GM10266 (cell line): ENCODE data around the gene GABRG3.

ENCODE experiments used
- DNase-seq: peaks from one replicate; pipeline ENCODE4 v3.0.0; 2012; ENCODE audit errors: extremely low spot score
- TF ChIP-seq, protein P1 (sequence below): IDR thresholded peaks from 2 replicates; pipeline ENCODE4 v1.5.1; 2012; ENCODE audit warnings: mild to moderate bottlenecking, low read depth; ENCODE audit not compliant: control insufficient read depth, insufficient read depth; ENCODE audit errors: missing control alignments

The GABRG3 gene

DNA sequence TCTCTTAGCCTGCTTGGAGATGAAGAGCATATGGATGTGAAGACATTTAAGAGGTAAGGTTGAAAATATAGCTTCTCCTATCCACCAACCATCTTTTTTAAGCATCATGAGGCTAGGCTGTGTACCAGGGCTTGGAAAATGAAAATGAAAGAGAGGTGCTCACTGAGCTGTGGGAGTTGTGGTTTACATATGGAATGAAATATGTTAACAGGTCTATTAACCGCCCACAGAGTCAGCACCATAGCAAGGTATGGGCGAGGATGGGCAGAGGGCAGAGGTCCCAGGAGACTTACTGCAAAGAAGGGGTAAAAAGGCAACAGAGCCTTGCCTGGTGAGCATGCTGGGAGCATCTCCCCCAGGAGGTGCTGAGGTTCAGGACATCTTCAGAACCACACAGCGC is 273.1 kb downstream of the GABRG3 start:
- TF ChIP-seq, protein P1, sequence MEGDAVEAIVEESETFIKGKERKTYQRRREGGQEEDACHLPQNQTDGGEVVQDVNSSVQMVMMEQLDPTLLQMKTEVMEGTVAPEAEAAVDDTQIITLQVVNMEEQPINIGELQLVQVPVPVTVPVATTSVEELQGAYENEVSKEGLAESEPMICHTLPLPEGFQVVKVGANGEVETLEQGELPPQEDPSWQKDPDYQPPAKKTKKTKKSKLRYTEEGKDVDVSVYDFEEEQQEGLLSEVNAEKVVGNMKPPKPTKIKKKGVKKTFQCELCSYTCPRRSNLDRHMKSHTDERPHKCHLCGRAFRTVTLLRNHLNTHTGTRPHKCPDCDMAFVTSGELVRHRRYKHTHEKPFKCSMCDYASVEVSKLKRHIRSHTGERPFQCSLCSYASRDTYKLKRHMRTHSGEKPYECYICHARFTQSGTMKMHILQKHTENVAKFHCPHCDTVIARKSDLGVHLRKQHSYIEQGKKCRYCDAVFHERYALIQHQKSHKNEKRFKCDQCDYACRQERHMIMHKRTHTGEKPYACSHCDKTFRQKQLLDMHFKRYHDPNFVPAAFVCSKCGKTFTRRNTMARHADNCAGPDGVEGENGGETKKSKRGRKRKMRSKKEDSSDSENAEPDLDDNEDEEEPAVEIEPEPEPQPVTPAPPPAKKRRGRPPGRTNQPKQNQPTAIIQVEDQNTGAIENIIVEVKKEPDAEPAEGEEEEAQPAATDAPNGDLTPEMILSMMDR: no peak
- DNase-seq: no peak

DNA sequence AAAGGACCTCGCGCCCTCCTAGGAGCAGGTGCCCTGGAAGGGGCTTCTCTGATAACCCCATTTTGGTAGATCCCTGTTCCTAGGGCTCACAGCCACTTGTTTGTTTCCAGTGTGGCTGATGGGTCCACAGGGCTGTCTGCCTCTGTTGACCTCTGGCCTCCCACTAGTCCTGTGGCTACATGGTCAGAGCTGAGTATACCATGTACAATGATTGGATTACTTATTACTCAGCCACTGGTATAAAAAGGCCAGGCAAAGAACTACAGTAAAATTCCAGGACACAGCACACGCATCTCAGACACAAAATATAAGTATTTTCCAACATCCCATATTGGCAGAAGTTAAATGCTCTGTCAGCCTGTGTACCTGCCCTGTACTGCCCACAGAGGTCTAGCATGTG is 277.3 kb downstream of the GABRG3 start:
- TF ChIP-seq, protein P1: no peak
- no peak for DNase-seq

DNA sequence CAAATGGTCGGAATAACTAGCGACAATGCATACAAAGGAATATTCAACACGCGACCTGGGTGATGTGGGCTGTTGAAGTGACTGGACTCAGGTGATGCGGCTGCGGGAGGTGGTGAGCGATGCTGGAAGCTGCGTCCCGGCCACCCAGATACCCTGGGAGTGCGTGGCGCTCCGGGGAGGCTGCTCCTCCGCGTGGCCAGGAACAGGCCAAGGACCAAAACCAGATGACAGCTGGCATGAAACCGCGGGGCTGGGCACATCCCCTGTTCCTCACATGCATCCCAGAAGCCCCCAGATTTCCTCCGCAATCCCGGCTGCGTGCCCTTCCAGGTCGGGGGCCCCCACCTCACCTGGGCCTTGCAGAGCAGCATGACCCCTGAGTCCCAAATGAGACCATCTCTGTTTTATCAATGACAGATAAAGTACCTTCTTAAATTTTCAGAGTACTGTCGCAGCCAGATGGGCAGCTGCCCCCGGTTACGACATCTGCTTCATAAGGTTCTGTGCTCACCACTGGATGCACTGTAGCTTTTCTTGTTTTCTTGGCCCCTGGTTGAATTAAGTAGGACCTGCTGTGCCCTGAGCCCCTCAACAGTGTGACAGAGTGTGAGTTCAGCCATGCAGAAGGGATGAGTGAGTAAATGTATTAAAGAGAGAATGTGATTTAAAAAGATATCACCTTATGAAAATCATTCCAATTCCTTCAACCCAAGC is 278.2 kb downstream of the GABRG3 start:
- TF ChIP-seq, protein P1: no peak
- DNase-seq: no peak

- DNase-seq: no peak
- TF ChIP-seq, protein P1: no peak
Measured at GRCh38 chr15:27249760-27250109, 278.8 kb downstream of the GABRG3 start.

- TF ChIP-seq, protein P1: no peak
- DNase-seq: no peak
Measured at GRCh38 chr15:27250223-27250622, 279.2 kb downstream of the GABRG3 start.

GRCh38 chr15:27254055-27254454 is 283.1 kb downstream of the GABRG3 start:
- TF ChIP-seq, protein P1: no peak
- no peak for DNase-seq

- DNase-seq: no peak
- TF ChIP-seq, protein P1: no peak
Measured at GRCh38 chr15:27254801-27255200, 283.8 kb downstream of the GABRG3 start.
